Cortex of kidney (tissue), 1 donor: ENCODE results near the gene POLR2J3.
"Not testable (repeated sequence)": the region's sequence is repeated elsewhere in the genome, so short reads cannot be mapped to it uniquely, and the experiment has no call there.

Experiments
- DNase-seq: peaks from one replicate; lab custom pipeline; 2025; lab: John Stamatoyannopoulos, UW

Gene POLR2J3

GRCh38 chr7:102572261-102573239 is at the start of gene POLR2J3:
POLR2J3 (minus strand) TSS chr7:102572583; CDS start chr7:102572521, 62 bp downstream.
- not testable (repeated sequence) for DNase-seq

GRCh38 chr7:102618122-102618521 is 45.7 kb upstream of the POLR2J3 start:
- DNase-seq = not testable (repeated sequence)

GRCh38 chr7:102616507-102617125 is 44.2 kb upstream of the POLR2J3 start, which contains the start of gene RASA4:
RASA4 (minus strand) TSS chr7:102616756; CDS start chr7:102616689, 67 bp downstream.
- not testable (repeated sequence) for DNase-seq

- not testable (repeated sequence) for DNase-seq
Observed at GRCh38 chr7:102615930-102616329, 43.5 kb upstream of the POLR2J3 start.

GRCh38 chr7:102614873-102615272 is 42.5 kb upstream of the POLR2J3 start:
- DNase-seq = not testable (repeated sequence)

GRCh38 chr7:102614346-102614697 is 41.9 kb upstream of the POLR2J3 start:
- not testable (repeated sequence) for DNase-seq

GRCh38 chr7:102613575-102614345 is 41.4 kb upstream of the POLR2J3 start:
- DNase-seq = not testable (repeated sequence)

GRCh38 chr7:102611675-102612325 is 39.4 kb upstream of the POLR2J3 start:
- DNase-seq = not testable (repeated sequence)

GRCh38 chr7:102611013-102611674 is 38.8 kb upstream of the POLR2J3 start:
- not testable (repeated sequence) for DNase-seq

- not testable (repeated sequence) for DNase-seq
Observed at GRCh38 chr7:102610441-102610840, 38.1 kb upstream of the POLR2J3 start.

GRCh38 chr7:102609734-102610133 is 37.4 kb upstream of the POLR2J3 start:
- DNase-seq = not testable (repeated sequence)

GRCh38 chr7:102606848-102607247 is 34.5 kb upstream of the POLR2J3 start:
- not testable (repeated sequence) for DNase-seq

- DNase-seq = not testable (repeated sequence)
Observed at GRCh38 chr7:102604431-102605145, 32.2 kb upstream of the POLR2J3 start.

- DNase-seq = not testable (repeated sequence)
Observed at GRCh38 chr7:102602317-102602716, 29.9 kb upstream of the POLR2J3 start.

- DNase-seq = not testable (repeated sequence)
Observed at GRCh38 chr7:102599699-102600098, 27.3 kb upstream of the POLR2J3 start.

GRCh38 chr7:102596036-102596435 is 23.7 kb upstream of the POLR2J3 start:
- not testable (repeated sequence) for DNase-seq

- not testable (repeated sequence) for DNase-seq
Observed at GRCh38 chr7:102593637-102594334, 21.4 kb upstream of the POLR2J3 start.

- not testable (repeated sequence) for DNase-seq
Observed at GRCh38 chr7:102592477-102593019, 20.2 kb upstream of the POLR2J3 start.

- not testable (repeated sequence) for DNase-seq
Observed at GRCh38 chr7:102589857-102590256, 17.5 kb upstream of the POLR2J3 start.
